Endothelial cell of hepatic sinusoid (primary cell): Measurements from ENCODE around the gene BRD3.

Source experiments
- in situ Hi-C: cut with HindIII; loops from 2 replicates; pipeline ENCODE4 v1.10.0; 2017; ENCODE audit warnings: low sequenced_read_pairs

The BRD3 gene

DNA sequence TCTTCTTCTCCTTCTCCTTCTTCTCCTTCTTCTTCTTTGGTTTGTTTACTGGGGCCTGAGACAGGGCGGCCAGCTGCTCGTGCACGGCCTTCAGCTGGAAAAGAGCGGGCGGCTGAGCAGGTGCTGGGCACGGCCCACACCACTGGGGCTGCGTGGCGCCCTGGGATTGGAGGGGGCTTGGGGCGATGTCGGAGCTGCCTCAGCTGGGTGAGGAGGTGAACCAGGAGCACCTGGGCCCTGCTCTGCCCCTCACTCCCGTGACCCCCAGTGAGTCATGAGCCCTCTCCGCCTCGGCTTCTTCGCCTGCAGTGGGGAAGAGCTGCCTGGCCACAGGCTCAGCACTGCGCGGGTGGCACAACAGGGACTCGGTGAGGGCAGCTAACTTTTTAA, 27.7 kb downstream of the BRD3 start:
- in situ Hi-C loops = no loop called here

DNA sequence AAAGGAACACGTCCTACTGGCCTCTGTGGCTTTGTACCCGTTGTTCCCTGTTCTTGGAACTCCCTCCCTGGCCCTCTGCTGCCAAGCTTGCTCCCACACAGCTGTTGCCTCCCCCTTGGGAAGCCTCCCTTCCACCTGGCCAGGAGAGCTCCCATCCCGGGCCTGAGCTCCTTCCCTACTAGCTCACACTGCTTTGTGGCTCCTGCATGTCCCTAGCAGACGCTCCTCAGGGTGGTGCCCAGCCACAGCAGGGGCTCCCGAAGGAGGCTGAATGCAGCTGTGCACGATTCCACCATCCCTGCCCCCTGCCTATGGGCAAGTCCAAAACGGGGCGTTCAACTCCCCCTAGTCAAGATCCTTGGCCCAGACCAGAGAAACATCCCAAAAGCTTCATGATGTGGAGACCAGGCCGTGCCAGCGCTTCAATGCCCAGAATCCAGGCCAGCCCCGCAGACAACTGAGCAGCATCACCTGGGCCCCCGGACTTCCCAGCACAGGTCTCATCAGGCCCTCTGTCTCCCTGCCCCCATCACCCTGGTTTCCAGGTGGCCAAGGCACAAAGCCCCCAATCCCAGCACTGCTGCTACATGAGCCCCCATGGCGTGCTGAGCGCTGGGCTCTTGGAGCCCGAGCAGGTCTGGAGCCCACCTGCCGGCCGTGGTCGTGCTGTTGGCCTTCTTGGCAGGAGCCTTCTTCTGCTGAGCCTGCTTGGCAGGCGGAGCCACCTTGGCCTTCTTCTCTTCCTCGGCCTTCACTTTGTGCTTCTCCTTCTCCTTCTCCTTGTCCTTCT, 28.2 kb downstream of the BRD3 start:
- in situ Hi-C loops = no loop called here

DNA sequence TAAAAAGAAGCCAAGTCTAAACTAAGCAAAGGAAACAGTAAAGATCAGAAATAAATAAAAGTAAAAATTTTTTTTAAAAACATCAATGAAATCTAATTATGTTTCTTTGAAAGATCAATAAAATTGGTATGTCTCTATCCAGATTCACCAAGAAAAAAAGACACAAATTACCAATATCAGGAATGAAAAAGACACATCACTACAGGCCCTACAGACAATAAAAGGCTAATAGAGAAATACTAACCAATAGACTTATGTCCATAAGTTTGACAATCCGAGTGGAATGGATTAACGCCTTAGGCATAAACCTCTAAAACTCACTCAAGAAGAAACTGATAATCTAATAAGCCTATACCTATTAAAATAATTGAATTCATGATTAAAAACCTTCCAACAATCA, 30.2 kb downstream of the BRD3 start:
- in situ Hi-C loops = no loop called here

DNA sequence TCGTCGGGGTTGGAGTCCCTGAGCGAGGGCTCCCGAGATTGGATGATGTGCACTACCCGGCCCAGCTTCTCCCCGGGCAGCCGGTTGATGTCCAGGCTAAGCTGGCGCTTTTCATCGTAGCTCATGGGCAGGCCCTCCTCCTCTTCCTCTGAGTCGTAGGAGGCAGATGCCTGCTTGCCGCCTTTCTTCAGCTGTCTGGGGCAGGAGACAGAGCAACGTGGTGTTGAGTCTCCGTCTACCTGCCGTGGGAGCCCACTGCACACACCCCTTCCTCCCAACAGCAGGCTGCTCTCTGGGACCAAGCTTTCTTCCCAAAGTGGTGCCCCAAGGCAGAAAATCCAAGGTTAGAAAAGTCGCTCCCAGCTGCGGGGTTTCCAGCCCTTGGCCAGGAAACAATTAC, 31.7 kb downstream of the BRD3 start:
- in situ Hi-C loops = no loop called here

DNA sequence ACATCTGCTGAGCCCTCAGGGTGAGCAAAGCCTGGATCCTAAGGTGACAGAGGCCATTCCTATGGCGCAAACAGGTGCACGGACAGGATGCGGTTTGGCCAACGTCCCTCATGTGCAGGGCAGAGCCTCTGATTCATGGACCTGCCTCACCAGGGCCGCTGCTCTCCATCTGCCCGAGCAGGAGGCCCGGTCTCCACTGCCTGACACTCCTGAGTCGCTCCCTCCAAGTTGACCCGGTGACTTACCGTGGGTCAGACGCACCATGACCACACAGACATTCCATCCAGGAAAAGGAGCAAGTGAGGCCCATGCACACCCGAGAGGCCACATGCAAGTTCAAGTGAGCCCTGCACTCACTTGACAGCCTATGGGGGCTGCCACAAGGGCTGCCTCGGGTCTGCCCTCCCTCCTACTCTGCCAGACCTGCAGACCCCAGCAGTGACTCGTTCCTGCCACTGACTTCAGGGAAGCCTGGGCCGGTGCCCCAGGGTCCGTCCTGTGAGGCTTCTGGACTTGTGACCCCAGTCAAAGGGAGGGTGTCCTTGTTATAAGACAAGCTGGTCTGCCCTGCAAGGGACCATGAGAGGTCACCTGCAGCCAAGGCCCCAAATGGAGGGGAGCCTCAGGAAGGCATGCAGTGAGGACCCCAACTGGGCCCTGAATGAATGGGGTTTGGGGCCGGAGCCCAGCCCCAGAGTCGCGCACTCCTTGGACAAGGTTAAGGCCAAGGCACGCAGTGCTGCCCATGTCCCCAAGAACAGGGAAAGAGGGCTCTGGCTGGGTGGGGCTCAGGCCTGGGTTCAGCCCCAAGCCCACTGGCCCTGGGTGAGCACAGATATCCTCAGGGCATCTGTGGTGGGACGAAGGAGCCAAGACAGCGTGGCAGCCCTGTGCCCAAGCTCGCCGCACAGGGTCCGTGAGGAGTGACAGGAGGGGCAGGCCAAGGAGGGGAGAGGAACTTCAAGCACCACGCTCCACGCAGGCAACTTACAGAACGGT, 32.5 kb downstream of the BRD3 start:
- in situ Hi-C loops = no loop called here

DNA sequence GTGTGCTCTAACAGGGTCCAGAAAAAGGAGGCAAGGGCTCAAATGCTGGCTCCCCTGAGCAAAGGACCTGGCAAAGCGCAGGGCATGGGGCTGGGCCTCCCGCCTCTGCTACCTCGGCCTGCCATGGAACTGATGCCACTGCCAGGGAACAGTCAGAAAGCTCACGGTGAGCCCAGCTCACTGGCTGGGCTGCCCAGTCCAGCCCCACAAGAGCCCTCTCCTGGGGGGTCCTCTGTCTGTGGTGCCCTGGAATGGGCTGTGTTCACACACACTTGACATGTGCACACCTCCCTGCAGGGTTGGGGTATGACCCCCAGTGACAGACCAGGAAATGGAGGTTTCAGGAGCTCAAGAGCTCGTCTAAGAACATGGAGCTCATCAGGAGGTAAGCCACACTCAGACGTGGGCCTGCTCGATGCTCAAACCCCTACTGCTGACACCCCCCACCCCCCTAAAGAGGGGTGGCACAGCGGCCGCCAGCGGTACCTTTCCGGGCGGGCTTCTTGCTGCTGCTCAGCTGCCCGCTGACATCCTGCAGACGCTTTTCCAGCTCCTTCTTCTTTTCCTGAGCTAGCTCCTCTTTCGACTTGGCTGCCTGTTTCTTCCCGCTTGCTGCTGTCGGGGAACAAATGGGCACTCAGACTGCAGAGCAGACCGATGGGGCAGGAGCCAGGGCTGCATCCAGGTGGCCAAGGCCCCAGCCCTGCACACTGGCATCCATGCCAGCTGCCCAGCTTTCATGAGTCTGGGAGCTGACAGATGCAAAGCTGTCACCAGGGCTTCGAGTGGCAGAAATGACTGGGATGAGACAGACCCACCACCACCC, 33.4 kb downstream of the BRD3 start:
- in situ Hi-C loops = no loop called here

DNA sequence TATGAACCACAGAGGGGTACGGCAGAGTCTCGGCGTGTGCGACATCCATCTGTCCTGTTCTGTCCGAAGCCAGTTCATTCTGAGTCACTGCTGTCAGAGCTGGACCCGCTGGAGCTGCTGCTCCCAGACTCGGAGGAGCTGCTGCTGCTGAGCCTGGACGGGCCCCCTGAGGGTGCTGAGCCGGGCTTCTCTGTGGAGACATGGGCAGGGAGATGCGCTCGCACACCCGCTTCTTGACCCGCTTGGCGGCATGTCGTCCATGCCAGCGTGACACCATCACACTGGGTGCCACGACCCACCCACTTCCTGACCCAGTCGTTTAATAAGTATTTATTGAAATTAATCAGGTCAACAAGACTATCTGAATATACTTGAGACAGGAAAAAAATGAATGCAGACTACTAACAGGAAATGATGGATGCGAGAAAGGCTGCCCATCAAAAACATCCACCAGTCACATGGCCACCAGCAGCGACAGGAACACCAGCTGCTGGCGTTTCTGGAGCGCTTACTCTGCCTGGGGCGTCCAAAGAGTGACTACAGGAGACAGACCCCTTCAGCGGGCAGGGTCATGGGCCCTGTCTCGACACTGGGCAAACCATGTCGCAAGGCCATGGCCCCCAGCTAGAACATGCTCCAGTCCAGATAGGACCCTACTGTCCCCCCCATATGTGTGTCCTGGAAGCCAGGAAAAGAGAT, 34.2 kb downstream of the BRD3 start:
- in situ Hi-C loops = no loop called here

DNA sequence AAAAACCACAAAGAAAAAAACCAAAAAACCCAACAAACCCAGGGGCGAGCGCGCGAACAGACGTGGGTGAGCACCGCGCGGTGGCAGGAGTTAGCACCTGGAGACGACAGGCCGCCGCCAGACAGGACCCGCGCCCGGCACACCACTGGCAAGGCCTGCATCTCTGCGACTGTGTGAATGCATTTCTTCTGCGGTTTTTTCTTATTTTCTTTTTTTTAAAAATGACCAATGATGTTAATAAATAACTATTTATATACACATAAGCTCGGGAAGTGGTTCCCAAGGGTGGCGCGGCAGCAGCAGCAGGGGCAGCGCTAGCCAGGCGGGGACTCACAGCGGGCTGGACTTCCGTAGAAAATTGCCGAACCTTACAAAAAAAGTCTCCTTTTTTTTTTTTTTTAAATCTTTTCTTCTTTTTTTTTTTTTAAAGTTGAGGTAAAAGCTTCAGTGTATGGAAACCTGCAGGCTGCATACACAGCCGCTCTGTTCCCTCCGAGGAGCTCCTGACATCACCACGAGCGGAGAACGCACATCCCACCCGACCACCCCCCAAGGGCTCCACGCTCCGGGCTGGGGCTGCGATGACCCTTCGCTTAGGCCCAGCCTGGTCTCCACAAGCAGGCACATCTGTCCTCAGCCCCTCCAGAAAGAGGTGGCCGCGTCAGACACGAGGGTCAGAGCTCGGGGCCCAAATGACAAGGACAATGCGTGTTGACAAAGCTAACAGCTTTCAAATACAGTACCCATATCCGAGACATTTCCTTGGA, 35.2 kb downstream of the BRD3 start:
- in situ Hi-C loops = no loop called here

DNA sequence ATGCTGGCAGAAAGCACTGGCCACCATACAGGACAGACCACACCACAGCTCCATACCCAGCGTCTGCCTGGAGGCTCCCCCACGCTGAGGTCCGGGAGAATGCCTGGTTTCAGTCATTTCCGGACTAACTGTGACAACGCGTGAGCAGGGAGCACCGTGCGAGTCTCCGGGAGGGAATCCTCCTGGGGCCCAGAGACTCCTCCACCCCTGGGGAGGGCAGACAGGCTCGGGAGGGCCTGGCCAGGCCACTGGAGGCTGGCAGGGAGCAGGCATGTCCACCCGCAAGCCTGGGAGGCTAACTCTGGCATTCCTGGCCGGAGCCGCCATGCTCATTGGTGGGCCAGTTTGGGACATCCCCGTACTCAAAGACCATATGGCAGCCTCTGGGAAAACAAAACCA, 36.0 kb downstream of the BRD3 start:
- in situ Hi-C loops = no loop called here

DNA sequence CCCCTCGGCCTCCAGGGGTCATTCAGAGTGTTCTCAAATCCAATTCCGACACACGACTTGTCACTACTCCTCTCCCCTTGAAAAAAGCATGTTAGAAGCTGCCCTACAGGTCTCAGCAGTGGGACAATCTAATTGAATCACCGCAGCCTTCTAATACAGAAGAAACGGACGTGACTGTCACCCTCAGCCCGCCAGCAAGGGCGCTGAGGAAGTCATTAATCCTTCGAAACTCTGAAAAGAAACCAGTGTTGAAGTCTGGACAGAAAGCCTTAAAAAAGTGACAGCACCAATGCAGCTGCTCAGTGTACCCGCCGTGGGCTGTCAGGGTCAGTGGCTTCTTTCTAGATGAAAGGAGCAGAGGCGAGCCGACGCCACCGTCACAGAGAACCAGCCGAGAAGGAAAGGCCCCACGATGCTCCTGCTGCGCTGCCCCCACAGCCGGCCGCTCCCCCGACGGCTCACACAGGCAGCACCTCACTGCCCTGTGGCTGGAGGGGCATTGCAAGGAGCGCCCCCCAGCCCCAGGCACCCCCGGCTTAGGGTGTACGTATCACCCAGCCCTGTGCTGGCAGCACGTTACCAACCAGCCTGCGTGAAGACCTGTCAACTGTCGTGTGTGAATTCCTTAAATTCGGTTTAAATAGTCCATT, 36.9 kb downstream of the BRD3 start:
- in situ Hi-C loops = no loop called here

DNA sequence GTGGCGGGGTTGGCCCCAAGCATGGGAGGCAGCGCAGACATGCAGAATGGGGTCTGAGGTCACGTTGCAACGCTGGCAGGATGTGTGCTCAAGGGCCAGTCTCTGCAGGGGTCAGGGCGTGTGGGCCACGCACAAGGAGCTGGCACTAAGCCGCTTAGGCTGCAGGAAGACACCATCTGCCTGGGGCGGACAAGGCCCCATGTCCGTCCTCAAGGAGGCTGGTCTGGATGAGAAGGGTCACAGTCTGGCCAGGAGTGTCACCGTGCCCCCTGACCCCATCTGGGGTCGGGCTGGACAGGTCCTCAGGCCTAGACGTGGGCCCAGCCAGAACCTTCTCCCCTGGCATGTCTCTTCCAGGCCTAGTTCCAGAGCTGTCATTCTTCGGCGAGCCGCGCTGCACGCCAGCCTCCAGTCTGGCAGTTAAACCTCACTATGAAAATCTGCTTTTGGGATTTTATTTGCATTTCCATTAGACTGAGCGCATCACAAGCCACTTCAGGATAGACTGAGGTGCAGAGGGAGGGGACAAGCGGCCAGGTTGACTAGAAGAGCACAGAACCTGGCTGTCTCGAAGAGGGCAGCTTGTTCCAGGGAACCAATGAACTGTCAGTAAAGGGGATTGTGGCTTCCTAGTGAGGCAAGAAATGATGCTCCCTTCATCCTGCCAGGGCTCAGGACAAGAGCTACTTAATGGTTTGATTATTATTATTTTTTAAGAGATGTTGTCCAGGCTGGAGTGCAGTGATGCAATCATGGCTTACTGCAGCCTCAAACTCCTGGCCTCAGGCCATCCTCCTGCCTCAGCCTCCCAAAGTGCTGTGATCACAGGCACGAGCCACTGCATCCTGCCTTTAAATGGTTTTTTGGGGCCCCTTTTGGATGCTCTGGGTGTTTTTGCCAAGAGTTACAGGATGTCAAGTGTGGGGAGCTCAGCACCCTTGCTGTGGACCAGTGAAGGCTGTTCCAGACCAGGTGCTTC, 38.3 kb downstream of the BRD3 start:
- in situ Hi-C loops = no loop called here

DNA sequence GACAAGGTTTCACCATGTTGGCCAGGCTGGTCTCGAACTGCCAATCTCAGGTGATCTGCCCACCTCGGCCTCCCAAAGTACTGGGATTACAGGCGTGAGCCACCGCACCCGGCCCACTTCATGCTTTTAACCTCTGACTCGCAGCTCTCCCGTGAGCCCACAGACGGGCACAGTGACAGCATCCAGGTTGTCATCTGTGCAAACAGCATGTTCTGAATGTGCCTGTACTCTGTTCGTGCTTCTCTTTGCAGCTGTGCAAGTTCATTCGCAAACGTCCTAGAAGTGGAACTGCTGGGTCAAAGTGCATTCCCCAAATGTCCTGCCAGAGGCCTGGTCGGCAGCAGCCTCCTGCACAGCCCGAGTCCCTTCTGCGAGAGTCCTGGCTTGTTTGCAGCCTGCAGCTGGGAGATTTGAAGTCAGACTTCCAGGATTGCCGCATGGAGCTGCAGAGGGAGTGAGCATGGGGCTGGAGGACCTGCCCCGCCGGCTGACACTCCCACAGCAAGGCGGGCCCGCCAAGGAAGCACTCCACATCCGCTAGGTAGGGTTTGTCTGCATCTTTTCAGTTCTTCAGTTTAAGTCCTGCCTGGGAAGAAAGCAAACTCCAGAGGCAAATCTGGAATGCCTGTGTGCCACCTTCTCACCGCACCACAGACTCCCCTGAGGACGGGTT, 39.1 kb downstream of the BRD3 start:
- in situ Hi-C loops = no loop called here

DNA sequence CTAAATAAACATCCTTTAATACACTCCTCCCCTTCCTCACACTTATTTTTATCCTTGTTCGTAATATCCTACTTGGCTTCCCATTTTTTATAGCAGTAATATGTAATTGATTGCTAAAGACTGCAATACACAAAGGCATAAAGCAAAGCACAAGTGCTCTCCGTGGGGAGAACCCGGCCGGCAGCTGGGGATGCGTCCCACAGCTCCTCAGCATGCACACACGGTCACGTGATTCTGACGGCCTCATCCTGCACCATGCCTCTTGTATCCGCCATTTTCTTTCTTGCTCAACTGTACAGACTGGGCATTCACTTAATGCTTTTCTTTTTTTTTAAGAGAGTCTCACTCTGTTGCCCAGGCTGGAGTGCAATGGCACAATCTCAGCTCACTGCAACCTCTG, 39.8 kb downstream of the BRD3 start:
- in situ Hi-C loops = no loop called here

DNA sequence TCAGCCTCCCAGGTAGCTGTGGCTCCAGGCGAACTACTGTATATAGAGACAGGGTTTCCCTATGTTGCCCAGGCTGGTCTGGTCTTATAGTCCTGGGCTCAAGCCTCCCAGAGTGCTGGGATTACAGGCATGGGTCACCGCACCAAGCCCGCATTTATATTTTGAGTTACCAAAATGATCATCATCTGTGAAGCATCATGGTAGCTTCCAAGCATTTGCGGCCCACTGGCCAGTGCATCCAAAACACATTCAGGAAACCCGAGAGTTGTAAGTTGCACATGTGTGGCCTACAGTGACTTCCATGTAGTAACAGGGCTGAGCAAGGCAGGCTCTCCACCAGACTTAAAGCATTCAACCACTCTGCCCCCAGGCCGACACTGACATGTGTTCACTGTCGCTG, 40.3 kb downstream of the BRD3 start:
- in situ Hi-C loops = no loop called here

DNA sequence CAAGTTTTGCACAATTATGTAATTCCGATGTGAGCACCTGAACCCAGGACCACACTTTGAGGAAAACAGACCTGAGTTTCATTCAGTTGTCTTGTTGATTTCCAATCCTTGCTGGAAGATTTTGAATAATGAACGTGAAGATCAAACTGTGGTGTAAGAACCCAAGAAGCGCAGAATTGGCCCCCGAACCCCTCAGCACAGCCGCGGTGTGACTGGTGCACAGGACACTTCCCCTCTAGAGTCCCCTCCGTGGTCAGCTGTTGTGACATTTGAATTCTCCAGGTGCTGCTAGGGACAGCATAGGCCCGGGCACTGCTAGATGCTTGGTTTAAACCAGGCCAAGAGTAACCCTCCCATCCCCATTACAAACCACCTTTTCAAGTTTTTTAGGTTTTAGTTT, 40.8 kb downstream of the BRD3 start:
- in situ Hi-C loops = no loop called here

DNA sequence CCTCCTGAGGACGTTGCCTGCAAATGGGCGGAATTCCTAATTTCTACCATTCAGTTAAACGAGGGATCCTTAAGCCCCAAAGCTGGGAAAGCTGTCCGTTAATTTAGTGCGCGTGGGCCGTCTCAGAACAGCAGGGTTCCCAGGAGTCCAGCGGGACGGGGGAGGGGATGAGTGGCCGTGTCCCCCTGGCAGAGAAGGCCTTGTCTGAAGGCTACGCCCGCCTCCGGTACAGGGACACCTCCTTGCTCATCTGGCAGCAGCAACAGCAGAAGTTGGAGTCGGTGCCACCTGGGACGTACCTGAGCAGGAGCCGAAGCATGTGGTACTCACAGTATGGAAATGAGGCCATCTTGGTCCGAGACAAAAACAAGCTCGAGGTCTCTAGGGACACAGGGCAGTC, 41.2 kb downstream of the BRD3 start:
- in situ Hi-C loops = no loop called here
